H1 (cell line): ENCODE data around the gene PPFIBP2. TPM values are rescaled to one million over a fixed set of nuclear protein-coding genes. Genes with fewer than 3 reads are reported as not detected.

Experiments
- CTCF ChIA-PET: fragments of 300-600 bp; sonication (Branson Sonifier 250); formaldehyde crosslinking; loops from one replicate; lab custom pipeline; 2021; ENCODE audit not compliant: partially characterized antibody; lab: Charles Lee
- POLR2A ChIA-PET: fragments of 300-600 bp; sonication (Branson Sonifier 250); formaldehyde crosslinking; loops from one replicate; lab custom pipeline; 2021; ENCODE audit warnings: inconsistent platforms; ENCODE audit not compliant: partially characterized antibody; lab: Charles Lee
- DNase-seq, 2 experiments: peaks; one replicate each; pipeline versions ENCODE4 v3.0.0 to v3.0.0-alpha.2; 2010 to 2022; ENCODE audit warnings: low spot score in 2 of 2, low read depth in 1 of 2, mixed read lengths in 1 of 2
- FAIRE-seq: peaks from 2 replicates; lab custom pipeline; 2011; peaks lifted over from hg19 to GRCh38; lab: Jason Lieb, UNC
- H2AFZ ChIP-seq: 2 replicates; pipeline ENCODE4 v1.8.1; 2012; ENCODE audit warnings: low read length, inconsistent platforms
- H2AK5ac ChIP-seq: 2 replicates; pipeline ENCODE4 v1.6.1; 2013; ENCODE audit warnings: low read depth, low read length
- H2BK120ac ChIP-seq: replicated peaks from 2 replicates; pipeline ENCODE3; 2013; ENCODE audit warnings: low read depth, low read length, inconsistent platforms
- H2BK12ac ChIP-seq: 2 replicates; pipeline ENCODE4 v1.6.1; 2013; ENCODE audit warnings: low read depth, low read length
- H2BK15ac ChIP-seq: 2 replicates; pipeline ENCODE4 v1.6.1; 2013; ENCODE audit warnings: low read length
- H2BK20ac ChIP-seq: 2 replicates; pipeline ENCODE4 v1.6.1; 2013; ENCODE audit warnings: low read length
- H2BK5ac ChIP-seq: 2 replicates; pipeline ENCODE4 v1.6.1; 2013; ENCODE audit warnings: low read depth, low read length
- H3K14ac ChIP-seq: 2 replicates; pipeline ENCODE4 v1.6.1; 2013; ENCODE audit warnings: inconsistent platforms; ENCODE audit not compliant: insufficient read length
- H3K18ac ChIP-seq: 2 replicates; pipeline ENCODE4 v1.6.1; 2013; ENCODE audit warnings: low read length; ENCODE audit errors: extremely low read depth
- H3K23ac ChIP-seq: 2 replicates; pipeline ENCODE4 v1.6.1; 2013; ENCODE audit warnings: inconsistent platforms; ENCODE audit not compliant: insufficient read length
- H3K23me2 ChIP-seq: 2 replicates; pipeline ENCODE4 v1.6.1; 2013; ENCODE audit warnings: low read depth, low read length
- H3K27ac ChIP-seq: 2 replicates; pipeline ENCODE4 v1.6.1; 2011; ENCODE audit warnings: low read depth, low read length, inconsistent platforms
- H3K27me3 ChIP-seq, 4 experiments: replicated peaks in 1 of 4; 1 replicate in 1 of 4; 2 replicates in 3 of 4; pipeline versions ENCODE4 v1.6.1 to v1.8.1; 2011 to 2013; ENCODE audit warnings: low read length in 3 of 4, mild to moderate bottlenecking in 3 of 4, inconsistent platforms in 2 of 4, mixed read lengths in 2 of 4, moderate library complexity in 1 of 4; ENCODE audit not compliant: control insufficient read depth in 3 of 4, insufficient read depth in 3 of 4; ENCODE audit errors: extremely low read depth in 1 of 4
- H3K36me3 ChIP-seq, 4 experiments: 2 replicates each; pipeline versions ENCODE4 v1.6.1 to v1.8.1; 2011 to 2013; ENCODE audit warnings: mild to moderate bottlenecking in 4 of 4, low read length in 3 of 4, moderate library complexity in 2 of 4, control low read depth in 1 of 4, inconsistent platforms in 1 of 4; ENCODE audit not compliant: insufficient read depth in 4 of 4, control insufficient read depth in 2 of 4
- H3K4ac ChIP-seq: replicated peaks from 2 replicates; pipeline ENCODE3; 2013; ENCODE audit warnings: low read length, low read depth, mixed read lengths, inconsistent platforms; ENCODE audit not compliant: insufficient read length
- H3K4me1 ChIP-seq, 4 experiments: replicated peaks in 1 of 4; 1 replicate in 1 of 4; 2 replicates in 3 of 4; pipeline versions ENCODE4 v1.6.1 to v1.8.1; 2011 to 2013; ENCODE audit warnings: low read length in 3 of 4, inconsistent platforms in 2 of 4, mixed read lengths in 1 of 4; ENCODE audit not compliant: insufficient read depth in 4 of 4, control insufficient read depth in 3 of 4
- H3K4me2 ChIP-seq, 2 experiments: 2 replicates each; pipeline versions ENCODE4 v1.6.1 to v1.8.1; 2011 to 2013; ENCODE audit warnings: low read depth in 2 of 2, low read length in 2 of 2, control low read depth in 1 of 2, inconsistent platforms in 1 of 2, mild to moderate bottlenecking in 1 of 2; ENCODE audit not compliant: insufficient read depth in 1 of 2
- H3K4me3 ChIP-seq, 4 experiments: fragments of 200-600, 300-600 bp in 1 of 4; sonication (generic), shearing (Covaris generic), sonication (Bioruptor Twin) in 1 of 4; 2 replicates each; pipeline versions ENCODE4 v1.5.1 to v1.8.1; 2011 to 2016; ENCODE audit warnings: low read length in 4 of 4, low read depth in 3 of 4, control low read depth in 2 of 4, inconsistent platforms in 2 of 4, mild to moderate bottlenecking in 2 of 4, mixed read lengths in 1 of 4, moderate library complexity in 1 of 4; ENCODE audit not compliant: insufficient read depth in 2 of 4; ENCODE audit errors: extremely low read depth in 1 of 4
- H3K56ac ChIP-seq: replicated peaks from 2 replicates; pipeline ENCODE3; 2013; ENCODE audit warnings: low read depth, mild to moderate bottlenecking, mixed read lengths, low read length, inconsistent platforms; ENCODE audit not compliant: insufficient read length
- H3K79me1 ChIP-seq: 2 replicates; pipeline ENCODE4 v1.6.1; 2013; ENCODE audit warnings: low read depth, low read length, control low read depth
- H3K79me2 ChIP-seq, 2 experiments: 2 replicates each; pipeline versions ENCODE4 v1.6.1 to v1.8.1; 2012 to 2013; ENCODE audit warnings: low read length in 2 of 2, mild to moderate bottlenecking in 2 of 2, inconsistent platforms in 1 of 2; ENCODE audit not compliant: insufficient read depth in 2 of 2, control insufficient read depth in 1 of 2
- H3K9ac ChIP-seq, 4 experiments: replicated peaks in 1 of 4; 1 replicate in 1 of 4; 2 replicates in 3 of 4; pipeline versions ENCODE4 v1.6.1 to v1.8.1; 2011 to 2013; ENCODE audit warnings: low read depth in 3 of 4, low read length in 3 of 4, control low read depth in 2 of 4, mild to moderate bottlenecking in 2 of 4, moderate library complexity in 2 of 4, inconsistent platforms in 1 of 4; ENCODE audit errors: extremely low read depth in 1 of 4
- H3K9me3 ChIP-seq, 2 experiments: 2 replicates each; pipeline versions ENCODE4 v1.6.1 to v1.8.1; 2012 to 2013; ENCODE audit warnings: mild to moderate bottlenecking in 2 of 2, moderate library complexity in 2 of 2, control low read depth in 1 of 2, inconsistent platforms in 1 of 2, low read depth in 1 of 2, low read length in 1 of 2, mixed read lengths in 1 of 2; ENCODE audit not compliant: insufficient read depth in 2 of 2
- H4K20me1 ChIP-seq, 2 experiments: replicated peaks in 1 of 2; 2 replicates each; pipeline versions ENCODE3 to v1.8.1; 2011 to 2013; ENCODE audit warnings: inconsistent platforms in 2 of 2, low read length in 2 of 2, mild to moderate bottlenecking in 1 of 2; ENCODE audit not compliant: insufficient read depth in 2 of 2, control insufficient read depth in 1 of 2
- H4K5ac ChIP-seq: 2 replicates; pipeline ENCODE4 v1.6.1; 2013; ENCODE audit warnings: low read length, low read depth, mixed read lengths, inconsistent platforms; ENCODE audit not compliant: insufficient read length
- H4K8ac ChIP-seq: 2 replicates; pipeline ENCODE4 v1.8.0; 2013; ENCODE audit warnings: mild to moderate bottlenecking, moderate library complexity, low read length, inconsistent platforms; ENCODE audit not compliant: insufficient read depth; ENCODE audit errors: extremely low read depth
- H4K91ac ChIP-seq: replicated peaks from 2 replicates; pipeline ENCODE3; 2013; ENCODE audit warnings: low read length, mixed read lengths, inconsistent platforms; ENCODE audit not compliant: insufficient read length
- ASH2L ChIP-seq: fragments of 200-600, 300-600 bp; sonication (generic); IDR thresholded peaks from one replicate; pipeline ENCODE4 v1.7.1; 2017; ENCODE audit warnings: low read length
- ATF2 ChIP-seq: IDR thresholded peaks from 2 replicates; pipeline ENCODE4 v1.6.1; 2012; ENCODE audit warnings: low read length, inconsistent platforms
- CTBP2 ChIP-seq: IDR thresholded peaks from 2 replicates; pipeline ENCODE4 v1.7.0; 2011; ENCODE audit warnings: borderline replicate concordance, mild to moderate bottlenecking, moderate library complexity, mixed read lengths, low read length; ENCODE audit not compliant: insufficient read depth, insufficient read length
- FOSL1 ChIP-seq: IDR thresholded peaks from 2 replicates; pipeline ENCODE4 v1.6.1; 2011; ENCODE audit warnings: mild to moderate bottlenecking, low read depth, low read length, moderate library complexity; ENCODE audit not compliant: insufficient read depth
- HDAC2 ChIP-seq, 2 experiments: fragments of 300-600 bp in 1 of 2; sonication (generic) in 1 of 2; IDR thresholded peaks; 2 replicates each; pipeline ENCODE4 v1.6.1; 2011 to 2012; ENCODE audit warnings: low read depth in 2 of 2, low read length in 2 of 2, mild to moderate bottlenecking in 2 of 2, moderate library complexity in 2 of 2, borderline replicate concordance in 1 of 2, inconsistent platforms in 1 of 2
- RFX5 ChIP-seq: IDR thresholded peaks from 2 replicates; pipeline ENCODE4 v1.6.1; 2011; ENCODE audit warnings: low read depth, low read length, improper control_type of control experiment, borderline replicate concordance
- SP2 ChIP-seq: IDR thresholded peaks from 2 replicates; pipeline ENCODE4 v1.6.1; 2012; ENCODE audit warnings: mild to moderate bottlenecking, low read length, inconsistent platforms
- SRF ChIP-seq: IDR thresholded peaks from 2 replicates; pipeline ENCODE4 v1.6.1; 2011; ENCODE audit warnings: mild to moderate bottlenecking, low read depth, low read length, moderate library complexity
- TAF1 ChIP-seq: IDR thresholded peaks from 2 replicates; pipeline ENCODE4 v1.6.1; 2011; ENCODE audit warnings: mild to moderate bottlenecking, low read depth, low read length
- TAF7 ChIP-seq: optimal IDR thresholded peaks from 2 replicates; pipeline ENCODE3; 2011; ENCODE audit warnings: low read depth, mild to moderate bottlenecking, inconsistent platforms, low read length, moderate library complexity, borderline replicate concordance
- YY1 ChIP-seq: IDR thresholded peaks from 2 replicates; pipeline ENCODE4 v1.6.1; 2011; ENCODE audit warnings: low read depth, mild to moderate bottlenecking, low read length
- WGBS, 2 experiments: shearing (Covaris generic) in 1 of 2; methylation state at CpG; one replicate each; pipeline versions ENCODE4 v1.1.6 to v1.1.7; 2013 to 2015; ENCODE audit warnings: low lambda C conversion rate in 2 of 2, mixed read lengths in 2 of 2, inconsistent platforms in 1 of 2, low coverage in 1 of 2, missing lambda C conversion rate in 1 of 2; ENCODE audit not compliant: insufficient replicate concordance in 2 of 2, insufficient coverage in 1 of 2, insufficient read length in 1 of 2; ENCODE audit errors: extremely low coverage in 1 of 2, missing lambda C conversion rate in 1 of 2; 5-methylcytosine and 5-hydroxymethylcytosine counted together
- polyA plus RNA-seq, 7 experiments: library from polyadenylated mRNA; depleted of rRNA in 3 of 7; stranded (reverse) in 5 of 7; unstranded in 2 of 7; fragments of >200 nt in 5 of 7; fragments of 200-250 nt in 2 of 7; gene quantifications; 1 replicate in 5 of 7; 2 replicates in 1 of 7; 4 replicates in 1 of 7; pipeline versions ENCODE4 v1.2.1 to v1.2.3, GENCODE V29; 2011 to 2013; ENCODE audit warnings: missing spikeins in 2 of 7, mixed read lengths in 2 of 7
- total RNA-seq: library from RNA; stranded (reverse); fragmentation: NEBNext Ultra II Directional; extraction: Animal tissue kit (Norgen Biotek cat#: 25700); gene quantifications from 2 replicates; pipeline ENCODE4 v1.2.1, GENCODE V29; 2021

PPFIBP2 gene
- total and polyA plus RNA-seq, 2 of the 8 experiments (the other 6 are each of a cell fraction or from before 2014, with no cell fraction given): 5.5 to 9.8 TPM

GRCh38 chr11:7524462-7525235 lies 10.8 kb downstream of the PPFIBP2 start:
- no peak for FAIRE-seq
- Histone ChIP-seq H3K4me2 (no peak overlapping the region), H2BK120ac (no peak overlapping the region), H2BK5ac (no peak overlapping the region), H3K27me3 (no peaks in the 10 kb centered on the region), H3K23ac (no peak overlapping the region), H3K18ac (no peak overlapping the region), H2AFZ (no peak overlapping the region), H3K9me3 (no peaks in the 10 kb centered on the region), H3K27ac (no peak overlapping the region), H2BK20ac (no peak overlapping the region), H3K14ac (no peak overlapping the region), H3K23me2 (no peaks in the 10 kb centered on the region; the same call in 1 of the 2 replicates), H3K9ac (no peak overlapping the region), H3K79me2 (no peaks in the 10 kb centered on the region), H3K4me3 (no peak overlapping the region), H4K5ac (no peak overlapping the region), H2BK15ac (no peak overlapping the region), H3K4me1 (no peaks in the 10 kb centered on the region; a peak in 1 of 7 replicates), H4K91ac (no peak overlapping the region), H4K20me1 (peaks cover 1 to 2% of the 10 kb centered on the region in 2 experiments), H2BK12ac (no peak overlapping the region), H3K79me1 (no peaks in the 10 kb centered on the region), H3K36me3 (no peaks in the 10 kb centered on the region), H3K56ac (no peak overlapping the region), H2AK5ac (no peak overlapping the region), H3K4ac (no peak overlapping the region), H4K8ac (no peak overlapping the region)
- DNase-seq: no peak
- 90% methylated on average over 5 of the region's 6 CpGs; no CpG with 5 or more reads in 1 of the 2 experiments for WGBS, 2 experiments
- ChIA-PET CTCF (interaction anchor here (0.7 to 4.9 kb wide), 10 partner anchors 9 to 482 kb away, joined by 3 to 22 read pairs (median 3); partner anchors contain the start of gene PPFIBP2), POLR2A (no interaction called here)
- TF ChIP-seq SP2: no peak
- TF ChIP-seq TAF7: no peak
- TF ChIP-seq SRF: no peak
- TF ChIP-seq YY1: no peak
- TF ChIP-seq HDAC2 (IDR thresholded peaks at IDR 0.05; ENCODE audit: borderline replicate concordance in 1 of 2, low read depth in 2 of 2, low read length in 2 of 2): no peak
- no peak for TF ChIP-seq TAF1
- TF ChIP-seq ATF2: no peak
- no peak for TF ChIP-seq RFX5
- no peak for TF ChIP-seq ASH2L
- TF ChIP-seq CTBP2: no peak
- TF ChIP-seq FOSL1: no peak
